GM19467 (cell line): ENCODE measurements around the gene C11orf87.

ENCODE experiments used
- ATAC-seq: cut with Tn5 transposase; IDR thresholded peaks from one replicate; pipeline ENCODE4 v1.9.1; 2021; ENCODE audit warnings: mild to moderate bottlenecking, moderate library complexity; ENCODE audit not compliant: unreplicated experiment

The C11orf87 gene

GRCh38 chr11:109435121-109435742 is 13.2 kb downstream of the C11orf87 start:
- ATAC-seq: no peak

DNA sequence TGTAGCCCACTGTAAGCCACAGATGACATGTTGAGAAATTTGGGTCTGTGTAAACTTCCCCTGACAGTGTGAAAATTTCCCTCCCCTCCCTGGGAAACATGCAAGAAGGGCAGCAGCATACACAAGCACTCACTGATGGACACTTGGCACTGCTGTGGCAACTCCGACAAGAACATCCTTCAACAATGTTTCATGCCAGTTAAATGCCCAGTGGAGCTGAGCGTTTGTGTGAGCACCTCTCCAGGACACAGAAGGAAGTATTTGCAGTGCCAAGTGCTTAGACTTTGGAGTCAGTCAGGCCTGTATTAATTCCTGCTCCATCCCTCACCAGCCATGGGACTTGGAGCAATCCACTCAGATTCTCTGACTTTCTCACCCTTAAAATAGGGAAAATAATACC is 17.7 kb downstream of the C11orf87 start:
- no peak for ATAC-seq

DNA sequence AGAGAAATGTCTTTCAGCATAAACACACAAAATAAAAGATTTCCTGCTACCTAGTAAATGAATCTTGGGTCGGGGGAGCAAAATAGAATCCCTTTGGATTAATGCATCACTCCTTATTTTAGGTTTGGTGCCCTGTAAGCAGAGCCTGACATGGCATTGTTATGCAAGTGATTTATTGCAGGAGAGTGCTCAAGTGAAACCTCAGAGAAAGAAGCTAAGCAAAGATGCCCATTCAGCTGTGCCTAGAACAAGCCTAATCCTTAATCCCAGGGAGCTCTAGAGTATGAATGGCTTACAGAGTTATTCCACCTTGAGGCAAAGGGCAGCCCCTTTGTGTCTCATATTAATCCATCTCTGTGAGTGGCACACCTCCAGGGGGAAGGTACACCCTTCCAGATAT is 21.1 kb downstream of the C11orf87 start:
- no peak for ATAC-seq

GRCh38 chr11:109454857-109455256 is 32.9 kb downstream of the C11orf87 start:
- no peak for ATAC-seq
